GM12892 (cell line): ENCODE results near the gene CIB4.

ENCODE experiments used
- POLR2A ChIP-seq: IDR thresholded peaks from 2 replicates; pipeline ENCODE4 v1.6.1; 2011; ENCODE audit warnings: low read depth, low read length, control low read depth
- POLR2AphosphoS5 ChIP-seq: IDR thresholded peaks from 2 replicates; pipeline ENCODE4 v1.6.1; 2011; ENCODE audit warnings: low read depth, low read length, control low read depth
- TAF1 ChIP-seq: IDR thresholded peaks from 2 replicates; pipeline ENCODE4 v1.6.1; 2011; ENCODE audit warnings: low read depth, mild to moderate bottlenecking, control low read depth, low read length, borderline replicate concordance

GRCh38 chr2:26579025-26579722, 62.0 kb downstream of the CIB4 start:
- TF ChIP-seq POLR2A (no peak), POLR2AphosphoS5 (no peak), TAF1 (no peak)
